ENCODE data around the gene RPS17.

DNA sequence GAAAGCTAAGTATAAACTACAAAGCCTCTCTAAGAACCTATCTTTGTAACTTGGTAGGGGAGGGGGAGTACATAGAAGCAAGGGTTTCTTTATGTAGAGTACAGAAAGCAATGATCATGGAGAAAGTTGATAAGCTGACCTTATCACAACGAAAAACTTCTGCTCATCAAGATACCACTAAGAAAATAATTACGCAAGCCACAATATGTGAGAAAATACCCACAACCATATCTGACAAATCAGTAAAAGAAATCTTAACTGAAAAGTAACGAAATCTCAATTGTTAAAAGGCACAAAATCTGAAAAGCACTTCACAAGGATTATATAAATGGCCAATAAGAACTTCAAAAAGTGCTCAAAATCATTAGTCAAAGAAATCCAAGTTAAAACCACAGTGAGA lies 35.1 kb upstream of the RPS17 start:
- TF ChIP-seq, protein P1, sequence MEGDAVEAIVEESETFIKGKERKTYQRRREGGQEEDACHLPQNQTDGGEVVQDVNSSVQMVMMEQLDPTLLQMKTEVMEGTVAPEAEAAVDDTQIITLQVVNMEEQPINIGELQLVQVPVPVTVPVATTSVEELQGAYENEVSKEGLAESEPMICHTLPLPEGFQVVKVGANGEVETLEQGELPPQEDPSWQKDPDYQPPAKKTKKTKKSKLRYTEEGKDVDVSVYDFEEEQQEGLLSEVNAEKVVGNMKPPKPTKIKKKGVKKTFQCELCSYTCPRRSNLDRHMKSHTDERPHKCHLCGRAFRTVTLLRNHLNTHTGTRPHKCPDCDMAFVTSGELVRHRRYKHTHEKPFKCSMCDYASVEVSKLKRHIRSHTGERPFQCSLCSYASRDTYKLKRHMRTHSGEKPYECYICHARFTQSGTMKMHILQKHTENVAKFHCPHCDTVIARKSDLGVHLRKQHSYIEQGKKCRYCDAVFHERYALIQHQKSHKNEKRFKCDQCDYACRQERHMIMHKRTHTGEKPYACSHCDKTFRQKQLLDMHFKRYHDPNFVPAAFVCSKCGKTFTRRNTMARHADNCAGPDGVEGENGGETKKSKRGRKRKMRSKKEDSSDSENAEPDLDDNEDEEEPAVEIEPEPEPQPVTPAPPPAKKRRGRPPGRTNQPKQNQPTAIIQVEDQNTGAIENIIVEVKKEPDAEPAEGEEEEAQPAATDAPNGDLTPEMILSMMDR (IDR thresholded peaks at IDR 0.05) = no peak
- TF ChIP-seq POLR2A (IDR thresholded peaks at IDR 0.05) = no peak
